Measurements from ENCODE around the gene SH2D6.
"Not testable (repeated sequence)": the region's sequence is repeated elsewhere in the genome, so short reads cannot be mapped to it uniquely, and the experiment has no call there.

SH2D6 gene

GRCh38 chr2:85383151-85383550, 35.4 kb upstream of the SH2D6 start:
- not testable (repeated sequence) for H4K20me1 ChIP-seq, H3K4me3 ChIP-seq, H3K27me3 ChIP-seq
- TF ChIP-seq Cebpa-rat (IDR thresholded peaks at IDR 0.05) = peak in 7 of 11 experiments; percentile 31 to 71 (median 65); a peak in 9 of 22 replicates
- Histone ChIP-seq H3K9me3 (replicated peaks in 1 of 11) (peaks cover 19 to 34% (median 29%) of the 10 kb centered on the region in 11 experiments), H3K4me1 (peaks cover 0 to 22% (median 5%) of the 10 kb centered on the region in 10 experiments; a peak in 6 of 20 replicates), H3K4me2 (peak overlapping the region in 6 of 11 experiments; percentile 6 to 30 (median 15); a peak in 6 of 22 replicates), H3K9ac (peak overlapping the region in 2 of 11 experiments; percentile 18 to 33; a peak in 5 of 22 replicates), H3K27ac (peak overlapping the region in 8 of 11 experiments; percentile 15 to 71 (median 52); a peak in 14 of 22 replicates), H3K36me3 (peaks cover 59 to 100% (median 80%) of the 10 kb centered on the region in 11 experiments)

DNA sequence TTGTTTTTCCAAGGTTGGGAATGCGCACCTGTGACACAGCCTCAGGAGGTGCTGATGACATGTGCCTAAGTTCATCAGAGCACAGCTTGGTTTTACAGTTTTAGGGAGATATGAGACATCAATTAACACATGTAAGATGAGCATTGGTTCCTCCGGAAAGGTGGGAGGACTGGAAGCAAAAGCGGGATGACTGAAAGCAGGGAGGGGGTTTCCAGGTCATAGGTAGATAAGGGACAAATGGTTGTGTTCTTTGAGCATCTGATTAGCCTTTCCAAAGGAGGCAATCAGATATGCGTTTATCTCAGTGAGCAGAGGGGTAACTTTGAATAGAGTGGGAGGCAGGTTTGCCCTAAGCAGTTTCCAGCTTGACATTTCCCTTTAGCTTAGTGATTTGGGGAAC, 34.7 kb upstream of the SH2D6 start:
- peak overlapping the region in 8 of 11 experiments; percentile 10 to 71 (median 52); a peak in 12 of 22 replicates for H3K27ac ChIP-seq
- H3K4me3 ChIP-seq = no peak overlapping the region
- peaks cover 59 to 100% (median 81%) of the 10 kb centered on the region in 11 experiments for H3K36me3 ChIP-seq
- H3K9me3 ChIP-seq (replicated peaks in 1 of 11) = peaks cover 19 to 32% (median 29%) of the 10 kb centered on the region in 11 experiments
- H3K9ac ChIP-seq = peak overlapping the region in 2 of 11 experiments; percentile 18 to 33; a peak in 3 of 22 replicates
- H3K27me3 ChIP-seq = no peaks in the 10 kb centered on the region
- no peaks in the 10 kb centered on the region for H4K20me1 ChIP-seq
- peaks cover 0 to 22% (median 5%) of the 10 kb centered on the region in 10 experiments; a peak in 6 of 20 replicates for H3K4me1 ChIP-seq
- H3K4me2 ChIP-seq = peak overlapping the region in 1 of 11 experiments; percentile 6; a peak in 4 of 22 replicates
- no peak for TF ChIP-seq Cebpa-rat (IDR thresholded peaks at IDR 0.05)

GRCh38 chr2:85385746-85386145, 32.8 kb upstream of the SH2D6 start:
- H4K20me1 ChIP-seq = peaks cover 0 to 17% (median 0%) of the 10 kb centered on the region in 11 experiments; a peak in 3 of 22 replicates
- no peak overlapping the region; a peak in 1 of 22 replicates for H3K9ac ChIP-seq
- TF ChIP-seq Cebpa-rat (IDR thresholded peaks at IDR 0.05) = no peak
- H3K4me1 ChIP-seq = peaks cover 0 to 32% (median 15%) of the 10 kb centered on the region in 10 experiments; a peak in 17 of 20 replicates
- no peak overlapping the region for H3K4me2 ChIP-seq
- H3K9me3 ChIP-seq (replicated peaks in 1 of 11) = peaks cover under 1 to 13% (median 10%) of the 10 kb centered on the region in 11 experiments; a peak in 21 of 22 replicates
- peaks cover 56 to 100% (median 74%) of the 10 kb centered on the region in 11 experiments for H3K36me3 ChIP-seq
- H3K27me3 ChIP-seq = no peaks in the 10 kb centered on the region
- H3K4me3 ChIP-seq = no peak overlapping the region
- H3K27ac ChIP-seq = peak overlapping the region in 4 of 11 experiments; percentile 3 to 39 (median 8); a peak in 4 of 22 replicates

GRCh38 chr2:85387754-85388153, 30.8 kb upstream of the SH2D6 start:
- Histone ChIP-seq H3K9ac (no peak overlapping the region), H3K36me3 (peaks cover 52 to 100% (median 75%) of the 10 kb centered on the region in 11 experiments), H3K9me3 (replicated peaks in 1 of 11) (no peaks in the 10 kb centered on the region), H3K4me2 (no peak overlapping the region), H3K27ac (no peak overlapping the region), H3K27me3 (no peaks in the 10 kb centered on the region), H3K4me3 (no peak overlapping the region), H3K4me1 (peaks cover 14 to 49% (median 33%) of the 10 kb centered on the region in 10 experiments), H4K20me1 (peaks cover 0 to 36% (median 0%) of the 10 kb centered on the region in 11 experiments; a peak in 3 of 22 replicates)
- TF ChIP-seq Cebpa-rat (IDR thresholded peaks at IDR 0.05) = peak in 1 of 11 experiments; percentile 61; a peak in 2 of 22 replicates

- no peak for TF ChIP-seq Cebpa-rat (IDR thresholded peaks at IDR 0.05)
- H3K27me3 ChIP-seq = no peaks in the 10 kb centered on the region
- H3K4me1 ChIP-seq = peaks cover 27 to 48% (median 41%) of the 10 kb centered on the region in 10 experiments
- H3K4me3 ChIP-seq = no peak overlapping the region
- peaks cover 0 to 36% (median 0%) of the 10 kb centered on the region in 11 experiments; a peak in 3 of 22 replicates for H4K20me1 ChIP-seq
- H3K9me3 ChIP-seq (replicated peaks in 1 of 11) = no peaks in the 10 kb centered on the region
- 0 out of 22 replicates have a peak overlapping the region, but pooled peaks of 1 of the 11 experiments have one; percentile 15 for H3K27ac ChIP-seq
- peak overlapping the region in 1 of 11 experiments; percentile 20; a peak in 2 of 22 replicates for H3K9ac ChIP-seq
- peaks cover 49 to 100% (median 75%) of the 10 kb centered on the region in 11 experiments for H3K36me3 ChIP-seq
- peak overlapping the region in 1 of 11 experiments; percentile 49; a peak in 2 of 22 replicates for H3K4me2 ChIP-seq
Observed at GRCh38 chr2:85388878-85389538, 29.5 kb upstream of the SH2D6 start.

- peak overlapping the region in 3 of 11 experiments; percentile 6 to 34 (median 10); a peak in 4 of 22 replicates for H3K9ac ChIP-seq
- peak overlapping the region in 5 of 11 experiments; percentile 58 to 73 (median 65); a peak in 5 of 22 replicates for H3K27ac ChIP-seq
- no peak for TF ChIP-seq Cebpa-rat (IDR thresholded peaks at IDR 0.05)
- peak overlapping the region in 6 of 11 experiments; percentile 60 to 77 (median 70); a peak in 5 of 22 replicates for H3K4me2 ChIP-seq
- H3K4me1 ChIP-seq = peaks cover 32 to 60% (median 47%) of the 10 kb centered on the region in 10 experiments
- no peaks in the 10 kb centered on the region for H3K27me3 ChIP-seq
- peaks cover 0 to 56% (median 0%) of the 10 kb centered on the region in 11 experiments; a peak in 3 of 22 replicates for H4K20me1 ChIP-seq
- peaks cover 63 to 100% (median 87%) of the 10 kb centered on the region in 11 experiments for H3K36me3 ChIP-seq
- no peak overlapping the region for H3K4me3 ChIP-seq
- no peaks in the 10 kb centered on the region for H3K9me3 ChIP-seq (replicated peaks in 1 of 11)
Observed at GRCh38 chr2:85390941-85391669, 27.4 kb upstream of the SH2D6 start.

DNA sequence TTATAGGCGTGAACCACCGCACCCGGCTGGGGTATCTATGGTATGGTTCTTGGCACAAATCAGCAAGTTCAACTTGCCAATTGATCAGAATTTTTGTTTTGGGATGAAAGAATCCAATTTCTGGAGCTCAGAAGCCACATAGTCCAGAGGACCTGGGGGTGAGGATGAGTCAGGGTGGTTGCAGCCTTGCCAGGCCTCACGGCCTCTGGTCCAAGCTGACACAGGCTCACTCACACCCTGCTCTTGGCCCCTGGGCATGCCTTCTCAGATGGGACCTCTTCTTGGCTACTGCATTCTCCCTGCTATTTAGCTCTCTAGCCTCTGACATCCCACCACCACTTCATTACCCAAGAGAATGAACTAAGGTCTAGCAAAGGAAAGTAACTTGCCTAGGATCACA, 24.7 kb upstream of the SH2D6 start:
- TF ChIP-seq Cebpa-rat (IDR thresholded peaks at IDR 0.05) = no peak

DNA sequence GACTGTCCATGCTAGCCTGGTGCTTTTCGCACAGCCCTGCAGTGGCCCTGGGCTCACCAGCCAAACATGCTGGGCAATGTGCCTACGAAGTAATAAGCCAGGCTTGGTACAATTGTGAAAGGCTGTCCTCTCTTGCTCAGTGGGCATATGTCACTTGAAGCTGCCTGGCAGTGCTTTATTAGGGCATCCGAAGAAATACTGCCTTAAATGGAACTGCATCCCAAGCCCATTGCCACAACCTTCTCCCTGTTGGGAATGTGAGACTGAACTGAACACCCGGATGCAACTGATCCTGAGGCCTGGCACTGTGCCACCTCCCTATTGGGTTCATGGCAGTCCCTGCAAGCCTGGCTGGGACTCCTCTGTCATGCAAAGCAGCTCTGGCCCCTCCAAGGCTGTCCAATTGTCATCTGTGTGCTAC, 24.2 kb upstream of the SH2D6 start:
- Histone ChIP-seq H3K9me3 (replicated peaks in 1 of 11) (no peaks in the 10 kb centered on the region), H4K20me1 (peaks cover 0 to 79% (median 0%) of the 10 kb centered on the region in 11 experiments; a peak in 5 of 22 replicates), H3K9ac (peak overlapping the region in 3 of 11 experiments; percentile 3 to 38 (median 11); a peak in 1 of 22 replicates), H3K4me1 (peaks cover 36 to 70% (median 49%) of the 10 kb centered on the region in 10 experiments), H3K27me3 (no peaks in the 10 kb centered on the region), H3K4me2 (peak overlapping the region in 1 of 11 experiments; percentile 72; a peak in 1 of 22 replicates), H3K27ac (peak overlapping the region in 7 of 11 experiments; percentile 0 to 68 (median 60); a peak in 7 of 22 replicates), H3K36me3 (peaks cover 69 to 100% (median 87%) of the 10 kb centered on the region in 11 experiments), H3K4me3 (no peak overlapping the region)
- TF ChIP-seq Cebpa-rat (IDR thresholded peaks at IDR 0.05) = no peak

More for the DNA sequence above, 24.7 kb upstream of the SH2D6 start:
- H3K4me3 ChIP-seq = no peak overlapping the region
- H4K20me1 ChIP-seq = peaks cover 0 to 78% (median 0%) of the 10 kb centered on the region in 11 experiments; a peak in 5 of 22 replicates
- peaks cover 36 to 70% (median 49%) of the 10 kb centered on the region in 10 experiments for H3K4me1 ChIP-seq
- H3K27ac ChIP-seq = peak overlapping the region in 8 of 11 experiments; percentile 0 to 68 (median 60); a peak in 13 of 22 replicates
- peaks cover 72 to 100% (median 87%) of the 10 kb centered on the region in 11 experiments for H3K36me3 ChIP-seq
- H3K27me3 ChIP-seq = no peaks in the 10 kb centered on the region
- peak overlapping the region in 3 of 11 experiments; percentile 3 to 38 (median 11); a peak in 2 of 22 replicates for H3K9ac ChIP-seq
- peak overlapping the region in 3 of 11 experiments; percentile 68 to 77 (median 72); a peak in 7 of 22 replicates for H3K4me2 ChIP-seq
- H3K9me3 ChIP-seq (replicated peaks in 1 of 11) = no peaks in the 10 kb centered on the region

Measured in BLaER1 treated with 17β-estradiol and CSF1 and Interleukin-3, amounts not matched to agents 10 nM and 100 nM (cell line).